K562 (cell line): ENCODE measurements around the gene SAFB. TPM values are rescaled to one million over a fixed set of nuclear protein-coding genes. Genes with fewer than 3 reads are reported as not detected.

Experiments
- FOXJ3 ChIP-seq: sonication (generic); formaldehyde crosslinking; IDR thresholded peaks from 2 replicates; pipeline ENCODE4 v1.4.0; 2020; ENCODE audit warnings: mild to moderate bottlenecking, missing genetic modification reagents
- KDM5B ChIP-seq: fragments of 200-600 bp; sonication (generic); IDR thresholded peaks from 2 replicates; pipeline ENCODE4 v1.6.1; 2012; ENCODE audit warnings: low read depth, mild to moderate bottlenecking, moderate library complexity, low read length, control low read depth, inconsistent platforms; ENCODE audit not compliant: insufficient replicate concordance
- MAZ ChIP-seq, 2 experiments: fragments of 450-650 bp in 1 of 2; sonication (generic) in 1 of 2; formaldehyde crosslinking; IDR thresholded peaks in 1 of 2; conservative IDR thresholded peaks in 1 of 2; 2 replicates each; pipeline versions ENCODE4 v1.4.0 to v1.5.0; 2020; ENCODE audit warnings: mild to moderate bottlenecking in 1 of 2, missing genetic modification reagents in 1 of 2
- MYC ChIP-seq, 2 experiments: fragments of 250-450 bp in 1 of 2; sonication (Bioruptor Pico) in 1 of 2; IDR thresholded peaks; 2 replicates each; pipeline versions ENCODE4 v1.5.1 to v1.6.1; 2012 to 2021; ENCODE audit warnings: low read depth in 2 of 2, borderline replicate concordance in 1 of 2, improper control_type of control experiment in 1 of 2, low read length in 1 of 2, mild to moderate bottlenecking in 1 of 2, moderate library complexity in 1 of 2
- NONO ChIP-seq, 2 experiments: fragments of 200-400 bp in 1 of 2; fragments of 450-650 bp in 1 of 2; formaldehyde crosslinking in 1 of 2; IDR thresholded peaks; 2 replicates each; pipeline ENCODE4 v1.6.1; 2017; ENCODE audit warnings: low read depth in 2 of 2, mild to moderate bottlenecking in 2 of 2, moderate library complexity in 2 of 2, low read length in 1 of 2
- NUFIP1 ChIP-seq: fragments of 450-650 bp; IDR thresholded peaks from 2 replicates; pipeline ENCODE4 v1.6.1; 2018; ENCODE audit not compliant: partially characterized antibody
- PHB ChIP-seq: fragments of 250-450 bp; sonication (Bioruptor Pico); IDR thresholded peaks from 2 replicates; pipeline ENCODE4 v1.5.0; 2021
- PHF20 ChIP-seq: fragments of 450-650 bp; IDR thresholded peaks from 2 replicates; pipeline ENCODE4 v1.6.1; 2018; ENCODE audit not compliant: partially characterized antibody
- SAFB ChIP-seq: fragments of 200-400 bp; formaldehyde crosslinking; IDR thresholded peaks from 2 replicates; pipeline ENCODE4 v1.6.1; 2017; ENCODE audit warnings: low read depth, low read length, borderline replicate concordance
- XRCC5 ChIP-seq: fragments of 200-400 bp; formaldehyde crosslinking; IDR thresholded peaks from 2 replicates; pipeline ENCODE4 v1.6.1; 2017; ENCODE audit warnings: low read depth, mild to moderate bottlenecking, low read length
- YY1 ChIP-seq, 3 experiments: IDR thresholded peaks; 2 replicates each; pipeline ENCODE4 v1.6.1; 2011; ENCODE audit warnings: low read length in 2 of 3, mild to moderate bottlenecking in 2 of 3, moderate library complexity in 2 of 3, borderline replicate concordance in 1 of 3, control low read depth in 1 of 3, low read depth in 1 of 3; ENCODE audit not compliant: insufficient read depth in 3 of 3, insufficient replicate concordance in 2 of 3, control insufficient read depth in 1 of 3, insufficient read length in 1 of 3; ENCODE audit errors: extremely low read depth in 1 of 3
- ZBTB7A ChIP-seq: IDR thresholded peaks from 2 replicates; pipeline ENCODE4 v1.6.1; 2011; ENCODE audit warnings: low read depth, mild to moderate bottlenecking, low read length, moderate library complexity, borderline replicate concordance; ENCODE audit not compliant: control insufficient read depth
- ZBTB8A ChIP-seq: fragments of 450-650 bp; IDR thresholded peaks from 2 replicates; pipeline ENCODE4 v1.6.1; 2018; ENCODE audit warnings: mild to moderate bottlenecking, moderate library complexity; ENCODE audit not compliant: partially characterized antibody
- ZBTB9 ChIP-seq: fragments of 450-650 bp; formaldehyde crosslinking; IDR thresholded peaks from 2 replicates; pipeline ENCODE4 v1.4.0; 2020; ENCODE audit warnings: mild to moderate bottlenecking, moderate library complexity
- ZKSCAN1 ChIP-seq: fragments of 150-350 bp; IDR thresholded peaks from 2 replicates; pipeline ENCODE4 v1.6.1; 2016; ENCODE audit warnings: low read depth, low read length
- ZNF324 ChIP-seq: fragments of 250-450 bp; sonication (Bioruptor Pico); IDR thresholded peaks from 2 replicates; pipeline ENCODE4 v1.4.0; 2020; ENCODE audit warnings: mild to moderate bottlenecking
- polyA plus RNA-seq, 8 experiments: library from polyadenylated mRNA; depleted of rRNA in 4 of 8; stranded (reverse) in 5 of 8; unstranded in 3 of 8; fragments of >200 nt; fragmentation: Nextera tagmentation in 2 of 8; fragmentation: Illumina TruSeq in 1 of 8; extraction: Ambion mirVana in 2 of 8; extraction: Trizol in 1 of 8; gene quantifications; 2 replicates each; pipeline versions ENCODE4 v1.2.1 to v1.2.3, GENCODE V29; 2011 to 2014; ENCODE audit warnings: inconsistent platforms in 1 of 8, missing spikeins in 1 of 8
- total RNA-seq, 7 experiments: library from RNA; depleted of rRNA in 6 of 7; stranded (reverse); fragments of >200 nt in 6 of 7; fragmentation: Illumina TruSeq in 2 of 7; extraction: Trizol in 2 of 7; gene quantifications; 2 replicates each; pipeline versions ENCODE4 v1.2.1 to v1.2.3, GENCODE V29; 2011 to 2021; ENCODE audit warnings: low replicate concordance in 1 of 7
- TF ChIP-seq, protein P1 (sequence below): fragments of 250-450 bp; sonication (Bioruptor Pico); IDR thresholded peaks from 2 replicates; pipeline ENCODE4 v1.4.0; 2020; ENCODE audit warnings: borderline replicate concordance
- TF ChIP-seq, protein P2 (sequence below): fragments of 450-650 bp; formaldehyde crosslinking; IDR thresholded peaks from 2 replicates; pipeline ENCODE4 v1.4.0; 2020; ENCODE audit warnings: mild to moderate bottlenecking, moderate library complexity
- TF ChIP-seq, protein P3 (sequence below), 2 experiments: fragments of 450-650 bp in 1 of 2; sonication (generic) in 1 of 2; formaldehyde crosslinking in 1 of 2; IDR thresholded peaks in 1 of 2; conservative IDR thresholded peaks in 1 of 2; 2 replicates each; pipeline versions ENCODE4 v1.6.1 to v1.8.1; 2016 to 2023; ENCODE audit warnings: mild to moderate bottlenecking in 2 of 2, moderate library complexity in 2 of 2, inconsistent platforms in 1 of 2, missing genetic modification reagents in 1 of 2

The SAFB gene
- total and polyA plus RNA-seq, 9 of the 15 experiments (the other 6 are each of a cell fraction or from before 2014, with no cell fraction given): 1.1 to 151 (median 83.1) TPM

- TF ChIP-seq, protein P1, sequence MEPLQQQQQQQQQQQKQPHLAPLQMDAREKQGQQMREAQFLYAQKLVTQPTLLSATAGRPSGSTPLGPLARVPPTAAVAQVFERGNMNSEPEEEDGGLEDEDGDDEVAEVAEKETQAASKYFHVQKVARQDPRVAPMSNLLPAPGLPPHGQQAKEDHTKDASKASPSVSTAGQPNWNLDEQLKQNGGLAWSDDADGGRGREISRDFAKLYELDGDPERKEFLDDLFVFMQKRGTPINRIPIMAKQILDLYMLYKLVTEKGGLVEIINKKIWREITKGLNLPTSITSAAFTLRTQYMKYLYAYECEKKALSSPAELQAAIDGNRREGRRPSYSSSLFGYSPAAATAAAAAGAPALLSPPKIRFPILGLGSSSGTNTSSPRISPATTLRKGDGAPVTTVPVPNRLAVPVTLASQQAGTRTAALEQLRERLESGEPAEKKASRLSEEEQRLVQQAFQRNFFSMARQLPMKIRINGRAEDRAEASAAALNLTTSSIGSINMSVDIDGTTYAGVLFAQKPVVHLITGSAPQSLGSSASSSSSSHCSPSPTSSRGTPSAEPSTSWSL (CRISPR knock-in tag): no peak
- TF ChIP-seq ZBTB8A (no peak), NONO (IDR thresholded peaks at IDR 0.05; ENCODE audit: low read depth in 2 of 2, low read length in 1 of 2) (0 out of 4 replicates have a peak, but pooled peaks of 1 of the 2 experiments have one; percentile 32), XRCC5 (no peak), FOXJ3 (CRISPR knock-in tag) (no peak), YY1 (IDR thresholded peaks at IDR 0.05; ENCODE audit: borderline replicate concordance in 1 of 3, control insufficient read depth in 1 of 3, extremely low read depth in 1 of 3, insufficient read depth in 3 of 3, insufficient read length in 1 of 3, insufficient replicate concordance in 2 of 3, low read depth in 1 of 3, low read length in 2 of 3) (peak in 2 of 3 experiments; percentile 17 to 71), PHB (CRISPR knock-in tag) (peak; percentile 87; the same call in 1 of the 2 replicates), ZNF324 (CRISPR knock-in tag) (no peak), MYC (IDR thresholded peaks at IDR 0.05; ENCODE audit: low read depth, low read length) (no peak), MYC (CRISPR knock-in tag; IDR thresholded peaks at IDR 0.05; ENCODE audit: borderline replicate concordance, low read depth) (peak; percentile 60; the same call in 1 of the 2 replicates), MAZ (CRISPR knock-in tag; conservative IDR thresholded peaks at IDR 0.05 in 1 of 2, IDR thresholded peaks at IDR 0.05 in 1 of 2) (peak; percentile 22 to 36; a peak in 3 of 4 replicates), SAFB (no peak), ZBTB9 (0 out of 2 replicates have a peak, but pooled peaks have one; percentile 16), PHF20 (no peak), ZKSCAN1 (no peak), NUFIP1 (no peak), KDM5B (peak; percentile 48), ZBTB7A (peak; percentile 32; the same call in 1 of the 2 replicates)
- TF ChIP-seq, protein P2, sequence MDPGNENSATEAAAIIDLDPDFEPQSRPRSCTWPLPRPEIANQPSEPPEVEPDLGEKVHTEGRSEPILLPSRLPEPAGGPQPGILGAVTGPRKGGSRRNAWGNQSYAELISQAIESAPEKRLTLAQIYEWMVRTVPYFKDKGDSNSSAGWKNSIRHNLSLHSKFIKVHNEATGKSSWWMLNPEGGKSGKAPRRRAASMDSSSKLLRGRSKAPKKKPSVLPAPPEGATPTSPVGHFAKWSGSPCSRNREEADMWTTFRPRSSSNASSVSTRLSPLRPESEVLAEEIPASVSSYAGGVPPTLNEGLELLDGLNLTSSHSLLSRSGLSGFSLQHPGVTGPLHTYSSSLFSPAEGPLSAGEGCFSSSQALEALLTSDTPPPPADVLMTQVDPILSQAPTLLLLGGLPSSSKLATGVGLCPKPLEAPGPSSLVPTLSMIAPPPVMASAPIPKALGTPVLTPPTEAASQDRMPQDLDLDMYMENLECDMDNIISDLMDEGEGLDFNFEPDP (CRISPR knock-in tag): 0 out of 2 replicates have a peak, but pooled peaks have one; percentile 11
- TF ChIP-seq, protein P3, sequence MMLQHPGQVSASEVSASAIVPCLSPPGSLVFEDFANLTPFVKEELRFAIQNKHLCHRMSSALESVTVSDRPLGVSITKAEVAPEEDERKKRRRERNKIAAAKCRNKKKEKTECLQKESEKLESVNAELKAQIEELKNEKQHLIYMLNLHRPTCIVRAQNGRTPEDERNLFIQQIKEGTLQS (IDR thresholded peaks at IDR 0.05): no peak
- TF ChIP-seq, protein P3 (CRISPR knock-in tag; conservative IDR thresholded peaks at IDR 0.05): no peak
Measured at GRCh38 chr19:5690955-5691821, 68.3 kb downstream of the SAFB start (continued).
